OCI-LY1 (cell line): ENCODE results near the gene LUC7L2.

Experiments used
- CTCF ChIP-seq: fragments of 200-600 bp; sonication (generic), shearing (Covaris generic); IDR thresholded peaks from 2 replicates; pipeline ENCODE4 v1.5.1; 2017; ENCODE audit warnings: mild to moderate bottlenecking, antibody characterized with exemption, low read length, moderate library complexity, mixed read lengths
- EZH2 ChIP-seq: fragments of 200-600 bp; sonication (generic), shearing (Covaris generic); IDR thresholded peaks from 2 replicates; pipeline ENCODE4 v1.8.0; 2017; ENCODE audit warnings: borderline replicate concordance, mixed run types, mild to moderate bottlenecking, antibody characterized with exemption, low read length, moderate library complexity, mixed read lengths

- TF ChIP-seq CTCF: no peak
- no peak for TF ChIP-seq EZH2
These were observed 6.7 kb downstream of the LUC7L2 start for GRCh38 chr7:139366400-139366799.
